ENCODE data around the gene PLEKHG7. TPM values are rescaled to one million over a fixed set of nuclear protein-coding genes. Genes with fewer than 3 reads are reported as not detected.

Gene PLEKHG7
- total RNA-seq, 2 donors from 2014 or later, result not detected

- no peaks in the 10 kb centered on the region for H3K36me3 Mint-ChIP-seq (ENCODE audit: low read depth)
- no peaks in the 10 kb centered on the region for H3K27me3 ChIP-seq (ENCODE audit: control insufficient read depth, insufficient read depth, low read length, poor library complexity, severe bottlenecking)
- 83 to 90% methylated on average over 2 to 3 of the region's 3 CpGs for WGBS, 2 experiments (ENCODE audit: insufficient coverage in 1 of 2, insufficient read length in 1 of 2)
Observed at GRCh38 chr12:92735131-92735721, 32.4 kb downstream of the PLEKHG7 start.

DNA sequence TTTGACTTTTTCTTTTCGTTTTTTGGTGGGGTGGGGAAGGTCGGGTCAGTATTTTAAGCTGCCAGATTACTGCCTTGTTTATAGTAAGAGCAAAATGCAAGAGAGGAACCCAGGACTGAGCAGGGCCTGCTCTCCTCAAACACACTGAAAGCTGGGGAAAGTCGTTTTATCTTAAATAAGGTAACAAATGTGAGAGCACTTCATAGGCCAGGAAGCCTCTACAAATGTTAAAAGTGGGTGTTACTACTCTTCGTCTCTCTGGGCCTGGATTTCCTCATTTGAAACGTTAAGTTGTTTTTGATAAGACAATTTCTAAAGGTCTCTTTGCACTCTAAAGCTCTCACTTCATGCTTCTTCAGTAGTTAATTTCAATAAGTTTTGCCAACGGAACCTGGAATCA, 33.8 kb downstream of the PLEKHG7 start:
- Histone ChIP-seq H3K9me3 (ENCODE audit: control insufficient read depth, low read length) (no peaks in the 10 kb centered on the region), H3K9ac (ENCODE audit: extremely low read depth, low read length, poor library complexity, severe bottlenecking) (no peak overlapping the region), H3K27ac (ENCODE audit: low read depth, low read length) (no peak overlapping the region), H3K4me1 (ENCODE audit: control insufficient read depth, insufficient read depth, low read length) (no peaks in the 10 kb centered on the region), H3K4me3 (ENCODE audit: low read length) (no peak overlapping the region), H3K36me3 (ENCODE audit: control insufficient read depth, insufficient read depth, low read length) (no peaks in the 10 kb centered on the region), H3K27me3 (ENCODE audit: control insufficient read depth, insufficient read depth, low read length, poor library complexity, severe bottlenecking) (no peaks in the 10 kb centered on the region)
- no peak for TF ChIP-seq CTCF (conservative IDR thresholded peaks at IDR 0.05)
- no peak for DNase-seq
- Mint-ChIP-seq H3K27me3 (ENCODE audit: insufficient read depth) (no peaks in the 10 kb centered on the region), H3K36me3 (ENCODE audit: low read depth) (no peaks in the 10 kb centered on the region), H3K27ac (no peak overlapping the region), H3K4me3 (no peak overlapping the region), H3K4me1 (no peaks in the 10 kb centered on the region), H3K9me3 (no peaks in the 10 kb centered on the region)
- 78 to 84% methylated on average over 3 to 6 of the region's 6 CpGs for WGBS, 2 experiments (ENCODE audit: insufficient coverage in 1 of 2, insufficient read length in 1 of 2)

More at GRCh38 chr12:92735131-92735721, 32.4 kb downstream of the PLEKHG7 start:
- Histone ChIP-seq H3K36me3 (ENCODE audit: control insufficient read depth, insufficient read depth, low read length) (no peaks in the 10 kb centered on the region), H3K9ac (ENCODE audit: extremely low read depth, low read length, poor library complexity, severe bottlenecking) (no peak overlapping the region), H3K27ac (ENCODE audit: low read depth, low read length) (no peak overlapping the region), H3K4me1 (ENCODE audit: control insufficient read depth, insufficient read depth, low read length) (no peaks in the 10 kb centered on the region), H3K4me3 (ENCODE audit: low read length) (no peak overlapping the region), H3K9me3 (ENCODE audit: control insufficient read depth, low read length) (no peaks in the 10 kb centered on the region)
- peak; percentile 42 for TF ChIP-seq CTCF (conservative IDR thresholded peaks at IDR 0.05)
- H3K27ac Mint-ChIP-seq, result no peak overlapping the region
- no peaks in the 10 kb centered on the region for H3K27me3 Mint-ChIP-seq (ENCODE audit: insufficient read depth)
- DNase-seq, result no peak
- no peaks in the 10 kb centered on the region for H3K4me1 Mint-ChIP-seq
- H3K9me3 Mint-ChIP-seq, result no peaks in the 10 kb centered on the region
- no peak overlapping the region for H3K4me3 Mint-ChIP-seq

GRCh38 chr12:92737855-92738850, 35.4 kb downstream of the PLEKHG7 start:
- Histone ChIP-seq H3K36me3 (ENCODE audit: control insufficient read depth, insufficient read depth, low read length) (no peaks in the 10 kb centered on the region), H3K4me1 (ENCODE audit: control insufficient read depth, insufficient read depth, low read length) (no peaks in the 10 kb centered on the region), H3K27ac (ENCODE audit: low read depth, low read length) (no peak overlapping the region), H3K4me3 (ENCODE audit: low read length) (no peak overlapping the region), H3K9ac (ENCODE audit: extremely low read depth, low read length, poor library complexity, severe bottlenecking) (no peak overlapping the region), H3K9me3 (ENCODE audit: control insufficient read depth, low read length) (no peaks in the 10 kb centered on the region), H3K27me3 (ENCODE audit: control insufficient read depth, insufficient read depth, low read length, poor library complexity, severe bottlenecking) (no peaks in the 10 kb centered on the region)
- no peaks in the 10 kb centered on the region for H3K27me3 Mint-ChIP-seq (ENCODE audit: insufficient read depth)
- no peaks in the 10 kb centered on the region for H3K9me3 Mint-ChIP-seq
- TF ChIP-seq CTCF (conservative IDR thresholded peaks at IDR 0.05), result no peak
- DNase-seq, result no peak
- H3K4me1 Mint-ChIP-seq, result no peaks in the 10 kb centered on the region
- no peak overlapping the region for H3K4me3 Mint-ChIP-seq
- H3K36me3 Mint-ChIP-seq (ENCODE audit: low read depth), result no peaks in the 10 kb centered on the region
- no peak overlapping the region for H3K27ac Mint-ChIP-seq
- 87 to 90% methylated on average over 7 of the region's 7 CpGs for WGBS, 2 experiments (ENCODE audit: insufficient coverage in 1 of 2, insufficient read length in 1 of 2)
